Immature natural killer cell (primary cell): ENCODE results near the gene TMSB15B. TPM values are rescaled to one million over a fixed set of nuclear protein-coding genes. Genes with fewer than 3 reads are reported as not detected.
"Not testable (repeated sequence)": the region's sequence is repeated elsewhere in the genome, so short reads cannot be mapped to it uniquely, and the experiment has no call there.

Source experiments
- DNase-seq, 3 donors: peaks; one replicate each; pipeline ENCODE4 v3.0.0; 2022; ENCODE audit warnings: mixed read lengths in 1 of 3
- H3K27ac Mint-ChIP-seq, 6 donors: one replicate each; pipeline ENCODE4 v1.8.0; 2020; ENCODE audit warnings: mixed read lengths in 6 of 6, mild to moderate bottlenecking in 5 of 6, inconsistent platforms in 4 of 6, moderate library complexity in 3 of 6
- H3K27me3 Mint-ChIP-seq, 3 donors: one replicate each; pipeline ENCODE4 v1.8.0; 2020 to 2021; ENCODE audit warnings: low read depth in 3 of 3, mild to moderate bottlenecking in 3 of 3, mixed read lengths in 3 of 3, moderate library complexity in 3 of 3, inconsistent platforms in 1 of 3
- H3K36me3 Mint-ChIP-seq, 3 donors: one replicate each; pipeline ENCODE4 v1.8.0; 2020; ENCODE audit warnings: mixed read lengths in 3 of 3, inconsistent platforms in 2 of 3, mild to moderate bottlenecking in 2 of 3
- H3K4me1 Mint-ChIP-seq, 2 donors: one replicate each; pipeline ENCODE4 v1.8.0; 2020; ENCODE audit warnings: inconsistent platforms in 2 of 2, mild to moderate bottlenecking in 2 of 2, mixed read lengths in 2 of 2, moderate library complexity in 1 of 2
- H3K4me3 Mint-ChIP-seq, 5 donors: one replicate each; pipeline ENCODE4 v1.8.0; 2020; ENCODE audit warnings: mild to moderate bottlenecking in 5 of 5, mixed read lengths in 5 of 5, inconsistent platforms in 3 of 5, moderate library complexity in 3 of 5
- H3K9me3 Mint-ChIP-seq, 6 donors: one replicate each; pipeline ENCODE4 v1.8.0; 2020; ENCODE audit warnings: mild to moderate bottlenecking in 6 of 6, mixed read lengths in 6 of 6, inconsistent platforms in 4 of 6, moderate library complexity in 3 of 6
- polyA plus RNA-seq, 3 donors: library from polyadenylated mRNA; unstranded; fragments of 300-500 nt; fragmentation: Illumina TruSeq; gene quantifications; one replicate each; pipeline ENCODE4 v1.2.3, GENCODE V29; 2021

Gene TMSB15B
- polyA plus RNA-seq, 3 donors from 2014 or later: 6.8 to 12.1 (median 10.7) TPM

- Mint-ChIP-seq H3K4me3 (no peak overlapping the region), H3K27me3 (peaks cover 0 to 2% (median 1%) of the 10 kb centered on the region in 3 donors), H3K27ac (no peak overlapping the region), H3K4me1 (no peaks in the 10 kb centered on the region), H3K36me3 (no peaks in the 10 kb centered on the region), H3K9me3 (peaks cover 0 to 2% (median 0%) of the 10 kb centered on the region in 6 donors)
- DNase-seq: no peak
Measured at GRCh38 chrX:103954259-103954658, 8.2 kb upstream of the TMSB15B start.

- not testable (repeated sequence) for H3K36me3 Mint-ChIP-seq, H3K27me3 Mint-ChIP-seq, H3K4me3 Mint-ChIP-seq, DNase-seq, H3K27ac Mint-ChIP-seq, H3K4me1 Mint-ChIP-seq, H3K9me3 Mint-ChIP-seq
Measured at GRCh38 chrX:103960599-103960998, 1.8 kb upstream of the TMSB15B start.

GRCh38 chrX:103983508-103983907 lies 21.1 kb downstream of the TMSB15B start:
- H3K4me1 Mint-ChIP-seq, H3K36me3 Mint-ChIP-seq, H3K9me3 Mint-ChIP-seq, H3K27ac Mint-ChIP-seq, H3K4me3 Mint-ChIP-seq, DNase-seq, H3K27me3 Mint-ChIP-seq: not testable (repeated sequence)

- no peaks in the 10 kb centered on the region for H3K4me1 Mint-ChIP-seq
- H3K27me3 Mint-ChIP-seq: peaks cover 0 to 17% (median 6%) of the 10 kb centered on the region in 3 donors
- DNase-seq: no peak
- no peak overlapping the region for H3K27ac Mint-ChIP-seq
- H3K9me3 Mint-ChIP-seq: peaks cover 0 to 3% (median 0%) of the 10 kb centered on the region in 6 donors
- no peak overlapping the region for H3K4me3 Mint-ChIP-seq
- no peaks in the 10 kb centered on the region for H3K36me3 Mint-ChIP-seq
Measured at GRCh38 chrX:103999234-103999633, 36.8 kb downstream of the TMSB15B start.

GRCh38 chrX:104008831-104009230 lies 46.4 kb downstream of the TMSB15B start:
- Mint-ChIP-seq H3K4me3 (no peak overlapping the region), H3K9me3 (no peaks in the 10 kb centered on the region), H3K4me1 (no peaks in the 10 kb centered on the region), H3K27me3 (peaks cover under 1 to 6% (median 3%) of the 10 kb centered on the region in 3 donors), H3K36me3 (no peaks in the 10 kb centered on the region), H3K27ac (no peak overlapping the region)
- no peak for DNase-seq

GRCh38 chrX:104013158-104013557 lies 50.7 kb downstream of the TMSB15B start:
- H3K4me3 Mint-ChIP-seq: no peak overlapping the region
- H3K36me3 Mint-ChIP-seq: no peaks in the 10 kb centered on the region
- H3K9me3 Mint-ChIP-seq: no peaks in the 10 kb centered on the region
- no peak for DNase-seq
- peaks cover 0 to 2% (median 0%) of the 10 kb centered on the region in 3 donors for H3K27me3 Mint-ChIP-seq
- H3K4me1 Mint-ChIP-seq: no peaks in the 10 kb centered on the region
- H3K27ac Mint-ChIP-seq: no peak overlapping the region

- no peak for DNase-seq
- H3K9me3 Mint-ChIP-seq: no peaks in the 10 kb centered on the region
- H3K36me3 Mint-ChIP-seq: no peaks in the 10 kb centered on the region
- H3K4me3 Mint-ChIP-seq: no peak within 1 kb of the TSS
- peaks cover 0 to 1% (median 0%) of the 10 kb centered on the region in 3 donors for H3K27me3 Mint-ChIP-seq
- no peaks in the 10 kb centered on the region for H3K4me1 Mint-ChIP-seq
- no peak within 1 kb of the TSS for H3K27ac Mint-ChIP-seq
Measured at GRCh38 chrX:104013606-104014005, 51.2 kb downstream of the TMSB15B start, which contains the start of gene H2BW1. H2BW1 (minus strand) TSS chrX:104013708; CDS start chrX:104013576, 132 bp downstream.

GRCh38 chrX:104015576-104015975 lies 53.1 kb downstream of the TMSB15B start:
- H3K27me3 Mint-ChIP-seq, H3K27ac Mint-ChIP-seq, H3K4me1 Mint-ChIP-seq, H3K4me3 Mint-ChIP-seq, DNase-seq, H3K9me3 Mint-ChIP-seq, H3K36me3 Mint-ChIP-seq: not testable (repeated sequence)

Other genes starting within 250 kb of the TMSB15B start
- gene PLP1, start 185.8 kb upstream of the TMSB15B start, polyA plus RNA-seq: not detected
- under 1 TPM; 0.33 to 0.43 (median 0.38) TPM for gene RAB9B, start 130.4 kb upstream of the TMSB15B start, polyA plus RNA-seq
- gene H2BW1, start 51.1 kb downstream of the TMSB15B start, polyA plus RNA-seq: not detected
- not detected for gene H2BW2, start 77.3 kb downstream of the TMSB15B start, polyA plus RNA-seq
- 1 to 10 TPM in 1 of 3 donors, under 1 TPM in 1, not detected in 1; 0.68 to 1.0 TPM for gene TMSB15C, start 113.6 kb downstream of the TMSB15B start, polyA plus RNA-seq
- 1 to 10 TPM; 4.0 to 5.0 (median 4.3) TPM for gene ZCCHC18, start 149.9 kb downstream of the TMSB15B start, polyA plus RNA-seq
- gene SLC25A53, start 194.4 kb downstream of the TMSB15B start, polyA plus RNA-seq: 10 to 100 TPM in 2 of 3 donors, 1 to 10 TPM in 1; 9.9 to 14.9 (median 13.9) TPM
- 10 to 100 TPM; 13.1 to 24.7 (median 13.6) TPM for gene FAM199X, start 203.8 kb downstream of the TMSB15B start, polyA plus RNA-seq